ENCODE measurements around the gene TLE4. TPM values are rescaled to one million over a fixed set of nuclear protein-coding genes. Genes with fewer than 3 reads are reported as not detected.

Gene TLE4
- total and polyA plus RNA-seq, 2 experiments from 2014 or later = 29.6 to 38.4 TPM

DNA sequence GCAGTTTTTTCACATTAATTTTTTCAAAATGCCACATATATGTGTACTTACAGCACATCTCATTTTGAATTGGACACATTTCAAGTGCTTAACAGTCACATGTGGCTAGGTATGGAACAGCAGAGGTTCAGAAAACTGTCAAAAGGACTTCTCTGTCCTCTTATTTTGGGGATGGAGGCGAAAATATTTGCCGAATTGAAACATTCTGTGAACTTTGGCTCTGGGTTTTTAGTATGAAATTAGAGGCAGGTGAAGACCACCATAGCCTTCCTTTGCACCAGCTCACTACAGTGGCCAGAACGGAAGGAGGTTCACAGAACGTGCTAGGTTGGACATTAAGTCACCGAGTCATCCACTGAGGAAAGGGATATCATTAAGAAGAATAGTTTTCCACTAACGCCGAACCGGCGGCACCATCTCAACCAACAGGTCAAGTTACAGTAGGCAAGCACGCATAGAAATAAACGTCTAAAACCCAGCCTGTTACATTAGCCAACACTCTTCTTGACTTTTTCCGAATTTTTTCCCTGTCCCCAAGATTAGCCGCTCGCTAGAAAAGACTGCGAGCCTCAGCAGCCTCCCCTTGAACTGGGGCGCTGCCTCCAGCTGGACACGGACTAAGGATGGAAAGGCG is 1.8 kb upstream of the TLE4 start:
- peak overlapping the region; percentile 50 for H2AFZ ChIP-seq

DNA sequence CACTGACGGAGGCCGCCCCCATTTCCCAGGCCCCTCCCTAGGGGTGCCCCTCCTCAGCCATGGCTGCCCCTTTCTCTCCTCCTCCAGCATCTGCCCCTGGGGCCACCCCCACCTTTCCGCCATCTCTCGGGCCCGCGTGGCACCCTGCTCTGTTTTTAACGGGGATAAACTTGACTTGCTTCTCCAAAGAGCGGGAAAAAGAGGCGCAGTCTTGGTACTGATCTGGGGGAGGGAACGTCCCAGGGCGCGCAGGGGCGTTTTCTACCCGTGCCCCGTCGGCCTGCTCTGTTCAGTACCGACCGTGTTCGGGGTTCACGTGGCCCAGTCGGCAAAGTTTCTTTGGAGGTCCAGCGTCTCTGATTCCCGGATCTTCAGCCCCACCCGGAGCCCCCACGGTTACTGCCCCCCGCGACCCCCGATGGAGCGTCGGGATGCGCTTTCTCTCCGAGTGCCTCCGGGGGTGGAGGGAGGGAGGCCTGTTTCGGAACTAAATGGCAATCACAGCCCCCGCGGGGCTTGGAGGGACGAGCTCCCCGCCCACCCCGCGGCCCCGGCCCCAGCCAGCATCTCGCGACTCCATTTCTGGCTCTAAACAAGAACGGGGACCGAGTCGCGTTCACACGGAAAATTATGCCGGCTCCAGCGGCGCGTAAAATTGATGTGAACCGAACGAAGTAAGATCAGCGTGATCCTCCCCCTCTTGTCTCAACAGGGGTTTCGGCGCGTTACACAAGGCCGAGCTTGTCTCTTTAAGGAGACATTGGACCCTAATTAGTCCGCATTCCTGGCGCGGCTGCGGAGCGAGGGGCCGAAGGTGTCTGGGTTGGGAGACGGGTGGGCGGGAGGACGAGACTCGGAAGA is 1.1 kb upstream of the TLE4 start:
- peaks cover 26% of the 10 kb centered on the region for H3K79me2 ChIP-seq
- peak overlapping the region; percentile 50 for H2AFZ ChIP-seq
- DNase-seq (ENCODE audit: low spot score) = peak; percentile 71

More for the DNA sequence above, 1.8 kb upstream of the TLE4 start:
- H3K79me2 ChIP-seq = peaks cover 19% of the 10 kb centered on the region
- no peaks in the 10 kb centered on the region for H3K9me3 ChIP-seq (ENCODE audit: low read depth)
- no peaks in the 10 kb centered on the region for H3K9me2 ChIP-seq (replicated peaks; ENCODE audit: insufficient read depth)
- H3K36me3 ChIP-seq (replicated peaks; ENCODE audit: insufficient read depth, low read depth) = no peaks in the 10 kb centered on the region
- WGBS (ENCODE audit: low lambda C conversion rate, missing lambda C conversion rate) = 17% methylated on average over 18 of the region's 18 CpGs
- TF ChIP-seq EZH2phosphoT487 (IDR thresholded peaks at IDR 0.05; ENCODE audit: low read depth, severe bottlenecking, unreplicated experiment) (no peak), EZH2 (IDR thresholded peaks at IDR 0.05; ENCODE audit: borderline replicate concordance) (no peak)
- TF ChIP-seq, protein P1, sequence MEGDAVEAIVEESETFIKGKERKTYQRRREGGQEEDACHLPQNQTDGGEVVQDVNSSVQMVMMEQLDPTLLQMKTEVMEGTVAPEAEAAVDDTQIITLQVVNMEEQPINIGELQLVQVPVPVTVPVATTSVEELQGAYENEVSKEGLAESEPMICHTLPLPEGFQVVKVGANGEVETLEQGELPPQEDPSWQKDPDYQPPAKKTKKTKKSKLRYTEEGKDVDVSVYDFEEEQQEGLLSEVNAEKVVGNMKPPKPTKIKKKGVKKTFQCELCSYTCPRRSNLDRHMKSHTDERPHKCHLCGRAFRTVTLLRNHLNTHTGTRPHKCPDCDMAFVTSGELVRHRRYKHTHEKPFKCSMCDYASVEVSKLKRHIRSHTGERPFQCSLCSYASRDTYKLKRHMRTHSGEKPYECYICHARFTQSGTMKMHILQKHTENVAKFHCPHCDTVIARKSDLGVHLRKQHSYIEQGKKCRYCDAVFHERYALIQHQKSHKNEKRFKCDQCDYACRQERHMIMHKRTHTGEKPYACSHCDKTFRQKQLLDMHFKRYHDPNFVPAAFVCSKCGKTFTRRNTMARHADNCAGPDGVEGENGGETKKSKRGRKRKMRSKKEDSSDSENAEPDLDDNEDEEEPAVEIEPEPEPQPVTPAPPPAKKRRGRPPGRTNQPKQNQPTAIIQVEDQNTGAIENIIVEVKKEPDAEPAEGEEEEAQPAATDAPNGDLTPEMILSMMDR (IDR thresholded peaks at IDR 0.05; ENCODE audit: poor library complexity) = no peak
- H3K27me3 ChIP-seq = no peaks in the 10 kb centered on the region
- H3K27ac ChIP-seq = no peak overlapping the region
- peak overlapping the region; percentile 24 for H3K4me3 ChIP-seq
- no peak for DNase-seq (ENCODE audit: low spot score)
- peaks cover 6% of the 10 kb centered on the region for H3K4me1 ChIP-seq (ENCODE audit: insufficient read depth)
- peak overlapping the region; percentile 96 for H3K4me2 ChIP-seq
- H4K20me1 ChIP-seq (ENCODE audit: insufficient read depth, poor library complexity, severe bottlenecking) = peaks cover under 1% of the 10 kb centered on the region

DNA sequence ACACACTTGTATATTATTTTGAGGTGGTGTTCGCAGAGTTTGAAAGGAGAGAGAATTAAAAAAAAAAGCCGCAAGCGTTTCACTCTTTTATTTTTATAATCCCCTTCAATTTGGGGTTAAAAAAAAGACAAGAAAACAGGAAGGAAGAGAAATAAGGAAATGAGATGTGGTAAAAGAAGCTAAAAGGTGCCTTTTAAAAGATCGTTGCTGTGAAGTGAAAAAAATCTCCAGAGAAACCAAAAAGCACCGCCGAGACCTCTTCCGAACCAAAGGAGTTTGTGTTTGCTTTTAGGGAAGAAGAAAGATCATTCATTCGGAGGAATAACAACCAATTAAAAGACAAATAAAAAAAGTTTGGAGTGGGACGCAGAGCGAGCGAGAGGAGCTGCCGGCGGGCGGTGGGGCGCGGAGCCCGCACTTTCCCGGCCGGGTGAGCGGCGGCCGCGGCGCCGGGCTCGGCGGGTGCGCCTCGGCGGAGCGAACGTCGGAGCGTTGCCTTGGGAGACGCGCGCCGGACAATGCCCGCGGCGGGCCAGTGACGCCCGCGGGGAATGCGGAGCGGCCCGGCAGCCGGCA is 355 bp downstream of the TLE4 start:
- peak overlapping the region; percentile 65 for H3K4me2 ChIP-seq
- H3K27me3 ChIP-seq = no peaks in the 10 kb centered on the region
- peak overlapping the region; percentile 22 for H3K4me3 ChIP-seq
- H4K20me1 ChIP-seq (ENCODE audit: insufficient read depth, poor library complexity, severe bottlenecking) = peaks cover 4% of the 10 kb centered on the region
- H3K9me3 ChIP-seq (ENCODE audit: low read depth) = no peaks in the 10 kb centered on the region
- no peak for DNase-seq (ENCODE audit: low spot score)
- no peaks in the 10 kb centered on the region for H3K36me3 ChIP-seq (replicated peaks; ENCODE audit: insufficient read depth, low read depth)
- no peaks in the 10 kb centered on the region for H3K9me2 ChIP-seq (replicated peaks; ENCODE audit: insufficient read depth)
- H3K79me2 ChIP-seq = peaks cover 38% of the 10 kb centered on the region
- under 1% methylated on average over 48 of the region's 48 CpGs for WGBS (ENCODE audit: low lambda C conversion rate, missing lambda C conversion rate)
- TF ChIP-seq, protein P1 (IDR thresholded peaks at IDR 0.05; ENCODE audit: poor library complexity) = no peak
- TF ChIP-seq EZH2 (IDR thresholded peaks at IDR 0.05; ENCODE audit: borderline replicate concordance) (no peak), EZH2phosphoT487 (IDR thresholded peaks at IDR 0.05; ENCODE audit: low read depth, severe bottlenecking, unreplicated experiment) (no peak)
- H3K27ac ChIP-seq = peak overlapping the region; percentile 81
- peaks cover 6% of the 10 kb centered on the region for H3K4me1 ChIP-seq (ENCODE audit: insufficient read depth)
- H2AFZ ChIP-seq = peak overlapping the region; percentile 2

More for the DNA sequence above, 1.1 kb upstream of the TLE4 start:
- Histone ChIP-seq H3K9me2 (replicated peaks; ENCODE audit: insufficient read depth) (no peaks in the 10 kb centered on the region), H3K9me3 (ENCODE audit: low read depth) (no peaks in the 10 kb centered on the region), H3K4me2 (peak overlapping the region; percentile 96), H3K27me3 (no peaks in the 10 kb centered on the region), H3K4me1 (ENCODE audit: insufficient read depth) (peaks cover 6% of the 10 kb centered on the region), H3K36me3 (replicated peaks; ENCODE audit: insufficient read depth, low read depth) (no peaks in the 10 kb centered on the region), H3K27ac (peak overlapping the region; percentile 66), H3K4me3 (peak overlapping the region; percentile 24), H4K20me1 (ENCODE audit: insufficient read depth, poor library complexity, severe bottlenecking) (peaks cover 4% of the 10 kb centered on the region)
- TF ChIP-seq, protein P1 (IDR thresholded peaks at IDR 0.05; ENCODE audit: poor library complexity) = no peak
- no peak for TF ChIP-seq EZH2phosphoT487 (IDR thresholded peaks at IDR 0.05; ENCODE audit: low read depth, severe bottlenecking, unreplicated experiment)
- TF ChIP-seq EZH2 (IDR thresholded peaks at IDR 0.05; ENCODE audit: borderline replicate concordance) = no peak
- 3% methylated on average over 48 of the region's 69 CpGs for WGBS (ENCODE audit: low lambda C conversion rate, missing lambda C conversion rate)
